GM10847 (cell line): Measurements from ENCODE around the gene MGAT4C.

ENCODE experiments used
- POLR2A ChIP-seq: IDR thresholded peaks from 2 replicates; pipeline ENCODE4 v1.6.1; 2011; ENCODE audit not compliant: insufficient read length; ENCODE audit errors: extremely low read depth

Gene MGAT4C

DNA sequence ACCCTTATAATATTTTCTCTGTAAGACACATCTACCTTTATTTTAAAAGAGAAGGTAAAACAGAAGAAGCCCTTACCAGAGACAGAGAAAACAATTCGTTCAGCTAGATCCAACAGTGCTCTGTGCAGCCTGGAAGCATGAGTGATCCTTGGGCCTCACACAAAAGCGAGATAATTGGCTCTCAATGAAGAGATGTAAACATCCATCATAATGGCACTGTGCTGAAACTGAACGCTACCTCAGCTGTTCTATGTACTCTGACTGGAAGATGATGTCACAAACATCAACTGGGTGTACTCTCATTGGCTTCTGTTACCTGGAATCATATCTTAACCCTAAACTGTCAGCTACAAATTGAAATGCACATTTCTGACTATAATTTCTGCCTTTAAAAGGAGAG is at the start of gene MGAT4C:
TSS of gene MGAT4C (minus strand) at position 229 of the 400 bp plus-strand sequence.
- TF ChIP-seq POLR2A = no peak

DNA sequence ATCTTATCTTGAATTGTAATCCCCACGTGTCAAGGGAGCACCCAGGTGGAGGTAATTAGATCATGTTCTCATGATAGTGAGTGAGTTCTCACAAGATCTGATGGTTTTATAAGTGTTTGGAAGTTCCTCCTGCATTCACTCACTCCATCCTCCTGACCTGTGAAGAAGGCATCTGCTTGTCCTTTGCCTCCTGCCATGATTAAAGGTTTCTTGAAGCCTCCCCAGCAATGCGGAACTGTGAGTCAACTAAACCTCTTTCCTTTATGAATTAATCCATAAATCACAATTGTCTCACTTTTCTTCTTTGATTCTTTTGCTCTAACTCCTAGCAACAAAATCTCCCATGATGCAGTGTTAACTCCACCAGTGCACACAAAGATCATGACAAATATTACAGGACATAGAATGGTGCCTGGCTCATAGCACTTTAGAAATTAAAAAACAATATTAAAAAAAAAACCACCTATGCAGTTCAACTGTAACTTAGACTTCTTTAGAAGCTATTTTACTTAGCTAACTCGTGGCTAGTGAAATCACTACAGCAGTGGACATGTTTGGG is 37.6 kb upstream of the MGAT4C start:
- TF ChIP-seq POLR2A = no peak

DNA sequence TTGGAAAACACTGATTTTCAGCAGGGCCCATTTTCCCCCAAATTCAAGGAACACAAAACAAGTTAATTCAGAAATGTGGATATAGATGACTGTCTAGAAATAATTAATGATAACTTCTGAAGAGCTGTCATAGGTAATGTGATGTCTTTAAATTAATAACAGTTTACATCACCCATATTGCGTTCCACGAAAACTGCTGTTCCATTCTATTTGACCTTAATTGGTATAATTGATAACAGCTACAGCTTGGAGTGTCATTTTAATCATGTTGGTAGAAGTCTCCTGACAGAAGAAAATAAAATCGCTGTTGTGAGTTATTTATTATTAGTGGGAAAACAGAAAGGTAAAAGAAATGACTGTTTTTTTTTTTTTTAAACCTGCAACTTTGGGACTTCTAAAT is 36.3 kb upstream of the MGAT4C start:
- TF ChIP-seq POLR2A = no peak

DNA sequence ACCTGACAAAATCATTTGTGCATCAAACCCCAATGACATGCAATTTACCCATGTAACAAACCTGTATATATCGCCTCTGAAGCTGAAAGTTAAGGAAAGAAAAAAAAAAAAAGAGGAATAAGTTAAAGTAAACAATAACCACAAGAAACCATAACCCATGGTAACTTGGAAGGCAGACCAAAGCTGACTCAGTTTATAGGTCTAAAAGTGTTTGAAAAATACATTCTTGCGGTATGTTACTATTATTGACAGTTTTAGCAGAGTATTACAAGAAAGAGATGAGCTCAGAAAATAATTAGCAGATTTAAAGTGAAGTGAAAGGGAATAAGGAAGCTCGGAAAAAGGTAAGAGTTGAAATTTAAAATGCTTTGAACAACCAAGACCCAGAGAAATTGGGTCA is 34.4 kb upstream of the MGAT4C start:
- no peak for TF ChIP-seq POLR2A

DNA sequence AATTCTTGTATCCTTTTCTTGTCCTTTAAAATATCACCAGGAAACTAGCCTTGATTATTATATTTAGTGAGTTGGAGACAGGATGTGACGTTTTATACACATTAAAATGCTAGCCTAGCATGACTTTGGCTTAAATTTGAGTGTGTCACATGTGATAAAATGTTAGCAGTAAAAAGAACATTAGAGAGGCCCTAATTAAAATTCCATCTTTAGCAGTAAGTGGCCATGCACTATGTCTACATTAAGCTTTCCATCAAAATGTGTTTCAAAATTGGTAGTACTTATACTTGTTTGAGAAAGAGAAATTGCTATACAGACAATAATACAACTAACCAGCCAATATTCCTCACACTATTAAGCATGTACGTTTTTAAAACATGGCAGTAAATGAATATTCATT is 29.9 kb upstream of the MGAT4C start:
- TF ChIP-seq POLR2A = no peak

DNA sequence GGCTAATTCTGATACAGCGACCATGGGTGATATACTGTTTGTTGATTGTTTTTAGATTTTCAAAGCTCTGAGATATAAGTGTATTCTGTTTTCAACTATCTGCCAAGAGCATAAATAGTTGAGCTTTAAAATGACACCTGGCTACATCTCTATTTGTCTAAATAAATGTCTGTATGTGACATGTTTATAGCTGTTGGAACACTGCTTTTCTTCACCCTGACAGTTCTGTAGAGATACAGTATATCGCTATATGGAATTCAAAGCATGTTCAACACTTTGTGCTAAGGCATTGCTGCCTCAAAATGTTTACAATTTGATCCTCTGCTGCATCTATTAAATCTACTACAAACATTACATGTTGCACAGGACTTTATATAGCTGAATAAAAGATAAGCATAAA is 27.4 kb upstream of the MGAT4C start:
- no peak for TF ChIP-seq POLR2A

DNA sequence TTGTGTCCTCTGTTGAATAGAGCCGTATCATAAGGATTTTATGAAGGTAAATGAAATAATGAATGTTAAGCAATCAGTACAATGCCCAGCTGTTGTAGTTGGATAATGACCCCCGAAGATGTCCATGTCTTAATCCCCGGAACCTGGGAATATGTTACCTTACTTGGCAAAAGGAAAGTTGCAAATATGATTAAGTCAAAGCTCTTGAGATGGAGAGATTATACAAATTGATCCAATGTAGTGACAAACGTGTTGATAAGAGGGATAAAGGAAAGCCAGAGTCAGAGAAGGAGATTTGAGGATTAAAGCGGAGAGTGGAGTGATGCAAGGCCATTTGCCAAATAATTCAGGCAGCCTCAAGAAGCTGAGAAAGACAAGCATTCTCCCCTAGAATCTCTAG is 19.2 kb upstream of the MGAT4C start:
- TF ChIP-seq POLR2A = no peak

DNA sequence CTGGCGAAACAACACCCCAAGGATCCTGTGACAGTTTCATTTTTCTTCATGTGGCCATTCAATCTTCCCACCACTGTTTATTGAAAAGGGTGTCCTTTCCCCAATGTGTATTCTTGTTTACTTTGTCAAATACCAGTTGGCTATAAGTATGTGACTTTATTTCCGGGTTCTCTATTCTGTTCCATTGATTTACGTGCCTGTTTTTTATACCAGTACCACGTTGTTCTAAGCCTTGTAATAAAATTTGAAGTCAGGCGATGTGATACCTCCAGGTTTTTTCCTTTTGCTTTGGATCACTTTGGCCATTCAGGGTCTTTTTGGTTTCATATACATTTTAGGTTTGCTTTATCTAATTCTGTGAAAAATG is 9.1 kb upstream of the MGAT4C start:
- no peak for TF ChIP-seq POLR2A

DNA sequence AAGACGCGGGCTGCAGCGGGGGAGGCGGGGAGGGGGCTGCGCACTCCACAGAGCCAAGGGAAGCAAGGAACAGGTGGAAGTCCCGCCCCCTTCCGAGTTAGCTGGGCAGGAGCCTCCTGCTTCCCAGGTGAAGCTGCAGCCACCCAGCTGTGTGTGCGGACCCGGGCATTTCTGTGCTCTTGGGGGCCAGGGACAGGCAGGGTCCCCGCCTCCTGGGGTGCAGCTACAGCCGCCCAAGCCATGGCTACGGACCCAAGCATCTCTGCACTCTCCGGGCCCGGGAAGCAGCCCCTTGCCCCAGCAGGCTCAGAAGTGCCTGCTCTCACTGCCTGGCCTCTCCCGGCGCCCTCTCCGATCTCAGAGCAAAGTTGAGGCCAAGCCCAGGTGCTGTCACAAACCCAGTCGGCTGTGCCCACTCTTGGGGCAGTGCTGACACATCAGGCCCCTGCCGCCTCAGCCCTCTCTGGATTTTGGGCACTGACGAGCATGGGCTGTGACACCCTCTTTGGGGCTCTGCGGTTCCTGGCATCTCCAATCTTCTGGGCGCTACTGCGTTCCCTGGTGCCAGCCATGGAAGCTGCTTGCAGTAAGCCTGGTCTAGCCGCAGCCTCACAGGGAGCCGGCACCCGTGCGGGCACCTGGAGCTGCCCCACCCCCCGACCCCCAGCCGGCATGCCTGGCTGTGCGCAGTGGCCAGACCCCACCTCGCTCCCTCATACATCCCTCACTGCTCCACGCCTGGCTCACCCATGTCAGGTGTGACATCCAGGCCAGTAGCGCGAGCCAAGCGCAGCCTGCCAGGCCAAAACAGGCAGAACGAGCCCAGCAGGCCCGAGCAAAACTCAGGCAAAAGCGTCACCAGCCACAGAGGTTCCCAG is 8.5 kb upstream of the MGAT4C start:
- no peak for TF ChIP-seq POLR2A

DNA sequence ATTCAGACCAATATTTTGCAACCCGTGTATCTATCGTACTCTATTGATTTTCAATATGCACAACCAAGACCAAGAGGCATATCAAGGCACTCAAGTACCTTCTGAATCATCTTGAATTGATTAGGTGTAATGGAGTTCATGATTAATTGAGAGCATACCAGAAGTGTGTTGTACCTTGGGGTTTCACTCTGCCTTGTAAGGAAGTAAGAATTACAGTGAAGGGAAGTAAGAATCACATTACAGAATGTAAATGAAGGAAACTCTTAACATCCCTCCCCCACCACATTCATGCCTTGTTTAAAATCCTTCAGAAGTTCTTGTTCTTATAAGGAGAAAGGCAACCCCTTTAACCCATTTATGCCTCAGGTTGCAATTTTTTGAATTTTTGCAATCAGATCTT is 5.4 kb upstream of the MGAT4C start:
- no peak for TF ChIP-seq POLR2A

DNA sequence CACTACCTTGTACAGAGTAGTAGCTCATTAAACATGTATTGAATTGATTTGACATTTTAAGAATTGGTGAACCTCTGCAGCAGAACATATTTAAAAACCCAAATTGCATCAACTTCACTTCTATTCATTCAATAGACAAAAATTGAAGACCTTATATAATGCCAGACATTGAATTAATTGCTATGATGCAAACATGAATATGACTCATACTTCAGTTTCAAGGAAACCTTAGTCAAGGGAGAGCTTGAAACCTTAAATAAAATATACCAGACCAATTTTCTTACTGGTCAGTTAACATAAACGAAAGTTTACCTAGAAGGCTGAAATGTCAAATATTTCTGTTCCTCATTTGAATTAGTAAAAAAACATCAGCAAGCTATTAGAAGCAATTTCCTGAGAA is 5.0 kb upstream of the MGAT4C start:
- no peak for TF ChIP-seq POLR2A

DNA sequence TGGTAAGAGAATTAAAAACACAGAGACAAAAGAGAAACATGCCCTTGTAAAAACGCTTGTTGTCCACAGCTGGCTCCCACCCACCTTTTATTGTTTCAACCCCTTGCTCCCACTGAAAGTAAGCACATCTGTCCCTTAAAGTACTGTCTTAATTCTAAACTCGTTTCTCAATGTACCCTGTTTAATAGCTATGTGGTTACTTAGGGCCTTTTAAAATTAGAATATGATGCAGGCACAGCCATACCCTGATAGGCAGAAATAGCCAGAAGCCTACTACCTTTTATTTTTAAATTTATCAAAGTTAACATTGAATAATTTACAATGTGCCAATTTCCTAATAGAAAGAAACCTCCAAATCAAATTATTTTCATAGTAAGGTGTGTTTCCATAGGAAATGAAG is 4.0 kb upstream of the MGAT4C start:
- TF ChIP-seq POLR2A = no peak

DNA sequence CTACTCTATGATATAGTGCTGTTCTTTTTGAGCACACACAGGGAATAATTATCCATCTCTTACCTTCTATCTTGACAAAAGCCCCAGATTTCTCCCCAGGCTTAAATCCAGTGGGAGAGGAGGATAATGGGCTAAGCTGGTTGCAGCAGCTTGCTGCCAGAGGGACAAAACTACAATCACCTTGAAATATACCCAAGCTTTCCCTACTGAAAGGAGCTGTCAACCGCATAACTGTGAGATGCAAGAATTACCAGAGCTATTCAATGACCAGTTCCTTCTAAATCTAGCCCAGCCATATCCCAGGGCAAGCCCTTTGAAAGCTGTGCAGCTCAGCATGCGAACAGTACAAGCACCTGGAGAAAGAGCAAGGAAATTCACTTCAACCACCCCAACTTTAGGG is 943 bp upstream of the MGAT4C start:
- no peak for TF ChIP-seq POLR2A

DNA sequence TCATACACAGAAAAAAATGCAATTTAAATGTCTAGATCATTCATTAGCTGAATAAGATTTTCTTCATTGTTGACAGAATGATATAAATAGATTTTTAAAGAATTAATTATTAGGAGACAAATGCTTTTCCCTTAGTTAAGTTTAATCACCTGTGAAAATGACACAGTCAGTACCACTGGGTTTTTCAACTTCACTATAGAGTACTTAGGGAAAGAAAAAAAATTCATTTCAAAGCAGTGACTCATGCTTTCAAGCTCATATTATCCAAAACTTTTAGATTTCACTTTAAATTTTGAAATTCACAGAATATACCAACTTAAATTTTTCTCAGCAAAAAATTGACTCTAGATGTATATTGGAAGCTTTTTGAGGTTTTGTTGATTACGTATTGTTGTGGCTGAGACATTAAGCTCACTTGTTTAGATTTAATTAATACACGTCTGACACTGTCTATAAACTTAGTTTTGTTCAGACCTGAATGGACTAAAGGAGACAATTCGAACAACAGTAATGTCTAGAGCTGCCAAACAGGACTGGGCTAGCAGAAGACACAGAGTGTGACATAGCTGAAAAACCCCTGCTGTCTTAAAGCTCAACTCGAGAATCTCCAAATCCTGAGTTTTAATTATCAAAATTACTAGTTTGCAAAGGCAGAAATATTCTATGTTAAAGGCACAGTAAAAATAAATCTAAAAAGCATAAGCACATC is 1.6 kb downstream of the MGAT4C start:
- no peak for TF ChIP-seq POLR2A

DNA sequence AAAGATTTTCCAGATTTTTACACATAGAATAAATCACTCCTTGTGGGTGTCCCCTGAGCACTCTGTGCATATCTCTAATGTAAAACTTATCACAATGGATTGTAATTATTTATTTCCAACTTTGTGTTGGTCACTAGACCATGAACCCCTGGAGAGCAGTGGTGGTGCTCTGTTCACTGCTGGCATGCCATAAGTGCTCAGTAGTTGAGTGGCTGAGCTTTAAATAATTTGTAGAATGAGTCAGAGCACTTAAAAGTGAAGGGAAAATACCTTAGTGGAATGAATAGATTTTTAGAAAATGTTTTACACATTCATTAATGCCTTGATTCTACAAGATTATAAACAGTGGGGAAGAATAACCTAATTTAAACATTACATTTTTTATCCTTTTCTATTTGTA is 6.3 kb downstream of the MGAT4C start:
- TF ChIP-seq POLR2A = no peak

DNA sequence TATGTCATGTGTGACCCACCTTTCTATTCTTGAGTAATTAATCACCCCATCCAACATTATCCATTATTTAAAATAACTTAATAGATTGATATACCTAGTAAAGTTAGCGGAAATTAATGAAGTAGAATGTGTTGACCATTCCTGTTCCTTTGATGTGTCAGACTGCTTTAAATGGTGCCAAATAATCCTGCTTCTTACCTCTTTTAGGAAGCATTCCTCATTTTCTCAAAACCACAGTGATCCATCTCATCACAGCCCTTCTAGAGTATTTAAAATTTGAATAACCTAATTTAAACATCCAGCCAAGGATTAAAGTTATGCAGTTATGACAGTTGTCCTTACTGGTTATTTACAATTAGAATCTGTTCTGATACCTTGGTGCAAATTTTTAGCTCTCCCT is 6.9 kb downstream of the MGAT4C start:
- TF ChIP-seq POLR2A = no peak
